Neural cell (in vitro differentiated cells): Measurements from ENCODE around the gene PTPRK. TPM values are rescaled to one million over a fixed set of nuclear protein-coding genes. Genes with fewer than 3 reads are reported as not detected.

Experiments used
- H2AFZ ChIP-seq: fragments of 200-600, 300-800 bp; sonication (generic), shearing (Covaris generic); 2 replicates; pipeline ENCODE4 v1.6.0; 2014; ENCODE audit warnings: low read depth, mild to moderate bottlenecking, antibody characterized with exemption, low read length, moderate library complexity
- H3F3A ChIP-seq: fragments of 200-600 bp; shearing (Covaris generic); 2 replicates; pipeline ENCODE4 v1.6.1; 2016; ENCODE audit warnings: mild to moderate bottlenecking, moderate library complexity, mixed read lengths, antibody characterized with exemption, low read length; ENCODE audit not compliant: insufficient read depth, poor library complexity, severe bottlenecking
- H3K27ac ChIP-seq: fragments of 200-600, 300-800 bp; sonication (generic), shearing (Covaris generic); 2 replicates; pipeline ENCODE4 v1.5.1; 2014; ENCODE audit warnings: mild to moderate bottlenecking, low read length, moderate library complexity
- H3K27me3 ChIP-seq: fragments of 300-800, 200-600 bp; sonication (generic), shearing (Covaris generic); 2 replicates; pipeline ENCODE4 v1.6.0; 2014; ENCODE audit warnings: mild to moderate bottlenecking, low read depth, low read length, moderate library complexity; ENCODE audit not compliant: insufficient read depth
- H3K36me3 ChIP-seq: fragments of 300-800, 200-600 bp; sonication (generic), shearing (Covaris generic); 2 replicates; pipeline ENCODE4 v1.5.1; 2014; ENCODE audit warnings: mild to moderate bottlenecking, antibody characterized with exemption, low read length, moderate library complexity; ENCODE audit not compliant: insufficient read depth
- H3K4me2 ChIP-seq: fragments of 300-800, 200-600 bp; sonication (generic), shearing (Covaris generic); 2 replicates; pipeline ENCODE4 v1.6.0; 2014; ENCODE audit warnings: mild to moderate bottlenecking, low read length
- H3K4me3 ChIP-seq: fragments of 300-800, 200-600 bp; sonication (generic), shearing (Covaris generic); 2 replicates; pipeline ENCODE4 v1.5.1; 2014; ENCODE audit warnings: mild to moderate bottlenecking, low read length, moderate library complexity
- H3K79me2 ChIP-seq: fragments of 200-600 bp; shearing (Covaris generic); replicated peaks from 2 replicates; pipeline ENCODE4 v1.6.0; 2014; ENCODE audit warnings: mild to moderate bottlenecking, low read length, moderate library complexity; ENCODE audit not compliant: insufficient read depth
- H3K9ac ChIP-seq: fragments of 300-800, 200-600 bp; sonication (generic), shearing (Covaris generic); 2 replicates; pipeline ENCODE4 v1.6.1; 2016; ENCODE audit warnings: mild to moderate bottlenecking, low read length, mixed read lengths
- H3K9me2 ChIP-seq: fragments of 200-600 bp; shearing (Covaris generic); 2 replicates; pipeline ENCODE4 v1.6.1; 2016; ENCODE audit warnings: mild to moderate bottlenecking, low read length, mixed read lengths; ENCODE audit not compliant: insufficient read depth
- H3K9me3 ChIP-seq: fragments of 200-600, 300-800 bp; sonication (generic), shearing (Covaris generic); 2 replicates; pipeline ENCODE4 v1.6.1; 2016; ENCODE audit warnings: mild to moderate bottlenecking, mixed run types, low read length, moderate library complexity, mixed read lengths
- H4K20me1 ChIP-seq: fragments of 200-600 bp; shearing (Covaris generic); 2 replicates; pipeline ENCODE4 v1.6.1; 2016; ENCODE audit warnings: mild to moderate bottlenecking, mixed run types; ENCODE audit not compliant: insufficient read depth
- EP300 ChIP-seq: fragments of 450-650 bp; conservative IDR thresholded peaks from 2 replicates; pipeline ENCODE4 v1.6.1; 2014; ENCODE audit warnings: antibody characterized with exemption, mild to moderate bottlenecking, moderate library complexity; ENCODE audit not compliant: poor library complexity, severe bottlenecking
- EZH2 ChIP-seq: fragments of 200-600, 300-800 bp; shearing (Covaris generic), sonication (generic); IDR thresholded peaks from 2 replicates; pipeline ENCODE4 v1.6.1; 2014; ENCODE audit warnings: antibody characterized with exemption, low read length, borderline replicate concordance, mild to moderate bottlenecking; ENCODE audit not compliant: insufficient read depth, poor library complexity, severe bottlenecking
- MXI1 ChIP-seq: fragments of 450-650 bp; conservative IDR thresholded peaks from 2 replicates; pipeline ENCODE4 v1.6.1; 2014; ENCODE audit warnings: antibody characterized with exemption, mild to moderate bottlenecking; ENCODE audit not compliant: poor library complexity, severe bottlenecking
- POLR2AphosphoS5 ChIP-seq: IDR thresholded peaks from 2 replicates; pipeline ENCODE4 v1.6.1; 2012
- RAD21 ChIP-seq: fragments of 450-650 bp; conservative IDR thresholded peaks from 2 replicates; pipeline ENCODE4 v1.6.1; 2014; ENCODE audit warnings: antibody characterized with exemption, mild to moderate bottlenecking, moderate library complexity
- SMC3 ChIP-seq: fragments of 450-650 bp; conservative IDR thresholded peaks from 2 replicates; pipeline ENCODE4 v1.6.1; 2014; ENCODE audit warnings: antibody characterized with exemption, mild to moderate bottlenecking, moderate library complexity; ENCODE audit not compliant: poor library complexity
- TAF1 ChIP-seq: IDR thresholded peaks from 2 replicates; pipeline ENCODE4 v1.6.1; 2012; ENCODE audit warnings: low read depth
- polyA plus RNA-seq: library from polyadenylated mRNA; depleted of rRNA; stranded (reverse); fragments of >200 nt; gene quantifications from 2 replicates; pipeline ENCODE4 v1.2.3, GENCODE V29; 2014
- TF ChIP-seq, protein P1 (sequence below): fragments of 450-650 bp; IDR thresholded peaks from 2 replicates; pipeline ENCODE4 v1.5.1; 2014; ENCODE audit warnings: antibody characterized with exemption, mild to moderate bottlenecking, moderate library complexity; ENCODE audit not compliant: poor library complexity, severe bottlenecking
- TF ChIP-seq, protein P2 (sequence below): IDR thresholded peaks from 2 replicates; pipeline ENCODE4 v1.6.1; 2012; ENCODE audit warnings: borderline replicate concordance

The PTPRK gene
- polyA plus RNA-seq, 1 donor from 2014 or later: 10.4 TPM

DNA sequence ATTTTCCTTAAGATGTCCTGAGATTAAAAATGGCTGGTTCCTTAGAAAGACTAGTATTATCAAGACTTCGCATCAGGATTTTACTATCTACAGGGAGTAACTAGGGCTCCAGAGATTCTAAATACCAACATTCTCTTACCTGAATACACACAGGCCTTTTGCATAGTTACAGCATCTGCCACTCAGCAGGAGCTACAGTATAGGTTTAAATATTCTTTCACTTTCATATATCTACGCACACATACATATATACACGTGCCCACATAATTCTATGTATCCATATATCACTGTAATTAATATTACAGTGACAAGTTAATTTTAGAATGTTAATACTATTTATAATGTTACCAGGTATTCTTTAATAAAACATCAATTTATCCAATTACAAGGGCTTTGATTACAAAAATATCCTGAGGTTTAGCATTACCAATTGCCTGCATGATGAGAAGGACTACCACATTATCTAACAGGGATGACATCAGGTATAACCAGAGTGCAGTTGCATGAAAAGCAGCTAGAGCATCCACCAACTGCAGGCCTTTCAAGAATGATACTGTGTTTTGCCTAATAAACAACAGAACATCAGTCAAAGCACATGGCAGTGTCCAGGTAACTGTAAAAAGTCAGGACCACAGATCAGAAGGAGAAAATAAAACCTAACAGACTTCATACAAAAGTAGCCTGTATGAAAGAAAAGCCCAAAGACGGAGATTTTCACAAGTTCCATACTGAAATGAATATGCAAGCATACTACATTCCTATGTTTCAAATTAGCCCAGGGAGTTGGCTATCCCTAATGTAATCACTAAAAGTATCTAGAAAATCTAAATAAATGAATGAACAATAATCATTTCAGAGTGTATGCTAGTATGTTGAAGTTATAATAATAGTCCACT, 268.7 kb downstream of the PTPRK start:
- TF ChIP-seq, protein P1, sequence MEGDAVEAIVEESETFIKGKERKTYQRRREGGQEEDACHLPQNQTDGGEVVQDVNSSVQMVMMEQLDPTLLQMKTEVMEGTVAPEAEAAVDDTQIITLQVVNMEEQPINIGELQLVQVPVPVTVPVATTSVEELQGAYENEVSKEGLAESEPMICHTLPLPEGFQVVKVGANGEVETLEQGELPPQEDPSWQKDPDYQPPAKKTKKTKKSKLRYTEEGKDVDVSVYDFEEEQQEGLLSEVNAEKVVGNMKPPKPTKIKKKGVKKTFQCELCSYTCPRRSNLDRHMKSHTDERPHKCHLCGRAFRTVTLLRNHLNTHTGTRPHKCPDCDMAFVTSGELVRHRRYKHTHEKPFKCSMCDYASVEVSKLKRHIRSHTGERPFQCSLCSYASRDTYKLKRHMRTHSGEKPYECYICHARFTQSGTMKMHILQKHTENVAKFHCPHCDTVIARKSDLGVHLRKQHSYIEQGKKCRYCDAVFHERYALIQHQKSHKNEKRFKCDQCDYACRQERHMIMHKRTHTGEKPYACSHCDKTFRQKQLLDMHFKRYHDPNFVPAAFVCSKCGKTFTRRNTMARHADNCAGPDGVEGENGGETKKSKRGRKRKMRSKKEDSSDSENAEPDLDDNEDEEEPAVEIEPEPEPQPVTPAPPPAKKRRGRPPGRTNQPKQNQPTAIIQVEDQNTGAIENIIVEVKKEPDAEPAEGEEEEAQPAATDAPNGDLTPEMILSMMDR: no peak
- no peak overlapping the region for H3K4me3 ChIP-seq
- H3K4me2 ChIP-seq: no peak overlapping the region

GRCh38 chr6:128250370-128251070, 269.9 kb downstream of the PTPRK start:
- H3K9me2 ChIP-seq: no peaks in the 10 kb centered on the region
- no peak overlapping the region for H3K9ac ChIP-seq
- H3K4me3 ChIP-seq: no peak overlapping the region
- H3K4me2 ChIP-seq: no peak overlapping the region
- no peaks in the 10 kb centered on the region for H3K79me2 ChIP-seq
- TF ChIP-seq MXI1 (no peak), POLR2AphosphoS5 (peak; percentile 54), RAD21 (no peak), SMC3 (no peak), EZH2 (no peak), EP300 (peak; percentile 80), TAF1 (no peak)
- TF ChIP-seq, protein P1: no peak
- TF ChIP-seq, protein P2, sequence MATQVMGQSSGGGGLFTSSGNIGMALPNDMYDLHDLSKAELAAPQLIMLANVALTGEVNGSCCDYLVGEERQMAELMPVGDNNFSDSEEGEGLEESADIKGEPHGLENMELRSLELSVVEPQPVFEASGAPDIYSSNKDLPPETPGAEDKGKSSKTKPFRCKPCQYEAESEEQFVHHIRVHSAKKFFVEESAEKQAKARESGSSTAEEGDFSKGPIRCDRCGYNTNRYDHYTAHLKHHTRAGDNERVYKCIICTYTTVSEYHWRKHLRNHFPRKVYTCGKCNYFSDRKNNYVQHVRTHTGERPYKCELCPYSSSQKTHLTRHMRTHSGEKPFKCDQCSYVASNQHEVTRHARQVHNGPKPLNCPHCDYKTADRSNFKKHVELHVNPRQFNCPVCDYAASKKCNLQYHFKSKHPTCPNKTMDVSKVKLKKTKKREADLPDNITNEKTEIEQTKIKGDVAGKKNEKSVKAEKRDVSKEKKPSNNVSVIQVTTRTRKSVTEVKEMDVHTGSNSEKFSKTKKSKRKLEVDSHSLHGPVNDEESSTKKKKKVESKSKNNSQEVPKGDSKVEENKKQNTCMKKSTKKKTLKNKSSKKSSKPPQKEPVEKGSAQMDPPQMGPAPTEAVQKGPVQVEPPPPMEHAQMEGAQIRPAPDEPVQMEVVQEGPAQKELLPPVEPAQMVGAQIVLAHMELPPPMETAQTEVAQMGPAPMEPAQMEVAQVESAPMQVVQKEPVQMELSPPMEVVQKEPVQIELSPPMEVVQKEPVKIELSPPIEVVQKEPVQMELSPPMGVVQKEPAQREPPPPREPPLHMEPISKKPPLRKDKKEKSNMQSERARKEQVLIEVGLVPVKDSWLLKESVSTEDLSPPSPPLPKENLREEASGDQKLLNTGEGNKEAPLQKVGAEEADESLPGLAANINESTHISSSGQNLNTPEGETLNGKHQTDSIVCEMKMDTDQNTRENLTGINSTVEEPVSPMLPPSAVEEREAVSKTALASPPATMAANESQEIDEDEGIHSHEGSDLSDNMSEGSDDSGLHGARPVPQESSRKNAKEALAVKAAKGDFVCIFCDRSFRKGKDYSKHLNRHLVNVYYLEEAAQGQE: no peak
- no peaks in the 10 kb centered on the region for H3K27me3 ChIP-seq
- no peaks in the 10 kb centered on the region for H4K20me1 ChIP-seq
- no peaks in the 10 kb centered on the region for H3K36me3 ChIP-seq
- peaks cover 4% of the 10 kb centered on the region for H3F3A ChIP-seq
- no peaks in the 10 kb centered on the region for H3K9me3 ChIP-seq
- no peak overlapping the region for H2AFZ ChIP-seq
- no peak overlapping the region for H3K27ac ChIP-seq

More for the DNA sequence above, 268.7 kb downstream of the PTPRK start:
- Histone ChIP-seq H3K79me2 (no peaks in the 10 kb centered on the region), H3K9me2 (no peaks in the 10 kb centered on the region), H2AFZ (no peak overlapping the region), H3F3A (peaks cover 4% of the 10 kb centered on the region), H3K9me3 (no peaks in the 10 kb centered on the region), H3K9ac (no peak overlapping the region), H3K27ac (no peak overlapping the region), H3K27me3 (no peaks in the 10 kb centered on the region), H4K20me1 (no peaks in the 10 kb centered on the region), H3K36me3 (no peaks in the 10 kb centered on the region)
